ENCODE measurements around the gene KRABD2.
"Not testable (repeated sequence)": the region's sequence is repeated elsewhere in the genome, so short reads cannot be mapped to it uniquely, and the experiment has no call there.

KRABD2 gene

GRCh38 chr17:8360260-8360659 lies 16.2 kb downstream of the KRABD2 start:
- DNase-seq, result no peak

GRCh38 chr17:8359769-8360168 lies 16.7 kb downstream of the KRABD2 start:
- DNase-seq, result peak; percentile 81

- DNase-seq, result no peak
Measured at GRCh38 chr17:8357910-8358309, 18.6 kb downstream of the KRABD2 start.

DNA sequence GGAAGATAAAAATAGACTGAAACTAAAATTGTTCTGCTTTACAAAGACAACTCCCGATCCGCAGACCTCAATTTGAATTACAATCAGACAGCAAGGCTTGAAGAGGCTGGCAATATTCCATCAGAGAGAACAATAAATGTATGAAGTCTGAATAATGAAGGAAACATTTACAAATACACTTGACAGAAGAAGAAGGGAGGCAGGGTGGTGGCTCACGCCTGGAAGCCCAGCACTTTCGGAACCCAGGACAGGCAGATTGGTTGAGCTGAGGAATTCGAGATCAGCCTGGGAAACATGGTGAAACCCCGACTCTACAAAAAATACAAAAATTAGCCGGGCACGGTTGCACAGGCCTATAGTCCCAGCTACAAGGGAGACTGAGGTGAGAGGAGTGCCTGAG lies 22.3 kb downstream of the KRABD2 start:
- DNase-seq, result no peak

- DNase-seq, result no peak
Measured at GRCh38 chr17:8353736-8354135, 22.8 kb downstream of the KRABD2 start.

GRCh38 chr17:8350339-8350738 lies 26.2 kb downstream of the KRABD2 start:
- DNase-seq, result no peak

DNA sequence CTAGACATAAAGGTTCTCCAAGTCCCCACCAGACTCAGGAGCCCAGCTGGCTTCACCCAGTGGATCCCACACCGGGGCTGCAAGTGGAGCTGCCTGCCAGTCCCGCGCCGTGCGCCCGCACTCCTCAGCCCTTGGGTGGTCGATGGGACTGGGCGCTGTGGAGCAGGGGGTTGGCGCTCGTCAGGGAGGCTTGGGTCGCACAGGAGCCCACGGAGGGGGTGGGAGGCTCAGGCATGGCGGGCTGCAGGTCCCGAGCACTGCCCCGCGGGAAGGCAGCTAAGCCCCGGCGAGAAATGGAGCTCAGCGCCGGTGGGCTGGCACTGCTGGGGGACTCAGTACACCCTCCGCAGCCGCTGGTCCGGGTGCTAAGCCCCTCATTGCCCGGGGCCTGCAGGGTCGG lies 29.5 kb downstream of the KRABD2 start:
- DNase-seq, result not testable (repeated sequence)

GRCh38 chr17:8345951-8346665 lies 30.4 kb downstream of the KRABD2 start:
- DNase-seq, result no peak

GRCh38 chr17:8345052-8345690 lies 31.3 kb downstream of the KRABD2 start:
- no peak for DNase-seq

DNA sequence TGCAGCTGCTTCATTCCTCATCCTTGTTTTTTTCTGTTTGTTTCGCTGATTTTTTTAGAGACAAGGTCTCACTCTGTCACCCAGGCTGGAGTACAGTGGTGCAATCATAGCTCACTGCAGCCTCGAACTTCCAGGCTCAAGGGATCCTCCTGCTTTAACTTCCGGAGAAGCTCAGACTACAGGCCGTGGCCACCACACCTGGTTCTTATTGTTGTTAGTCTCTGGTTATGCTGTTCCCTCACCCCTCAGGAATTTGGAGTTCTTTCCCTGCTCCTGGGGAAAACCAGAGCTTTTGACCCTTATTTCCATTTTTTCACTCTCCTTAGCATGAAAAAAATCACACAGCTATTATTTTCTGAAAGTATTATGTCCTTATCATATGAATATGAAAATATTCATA lies 35.0 kb downstream of the KRABD2 start:
- peak; percentile 19 for DNase-seq

DNA sequence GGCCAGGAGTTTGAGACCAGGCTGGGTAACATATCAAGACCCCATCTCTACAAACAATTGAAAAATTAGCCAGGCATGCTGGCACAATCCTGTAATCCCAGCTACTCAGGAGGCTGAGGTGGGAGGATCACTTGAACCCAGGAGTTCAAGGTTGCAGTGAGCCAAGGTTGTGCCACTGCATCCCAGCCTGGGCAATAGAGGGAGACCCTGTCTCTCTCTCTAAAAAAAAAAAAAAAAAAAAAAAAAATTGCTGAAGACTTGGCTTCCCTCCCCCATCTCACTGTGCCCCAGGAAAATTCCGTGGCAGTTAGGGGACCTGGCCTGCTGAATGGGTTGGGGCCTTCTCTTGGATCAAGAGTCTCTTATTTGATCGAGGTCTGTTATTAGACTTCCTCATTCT lies 37.0 kb downstream of the KRABD2 start, which contains the start of gene ODF4:
TSS of gene ODF4 (plus strand) at position 301 of the 400 bp plus-strand sequence. CDS start 212 bp downstream, outside the sequence.
- no peak for DNase-seq

DNA sequence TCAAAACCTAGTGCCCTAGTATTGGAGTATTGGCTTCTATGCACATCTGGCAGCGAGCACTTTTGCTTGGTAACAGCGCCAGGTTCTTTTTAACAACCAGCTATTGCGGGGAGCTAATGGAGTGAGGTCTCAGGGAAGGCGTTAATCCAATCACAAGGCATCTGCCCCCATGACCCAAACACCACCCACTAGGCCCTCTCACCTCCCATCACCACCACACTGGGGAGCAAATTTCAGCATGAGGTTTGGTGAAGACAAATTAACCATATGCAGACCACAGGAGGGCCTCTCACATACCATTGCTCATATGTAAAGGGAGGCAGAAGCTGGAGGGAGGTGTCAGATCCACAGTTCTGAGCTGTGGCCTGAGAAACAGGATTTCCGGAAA lies 37.8 kb downstream of the KRABD2 start:
- peak; percentile 37 for DNase-seq

- no peak for DNase-seq
Measured at GRCh38 chr17:8337802-8338752, 38.4 kb downstream of the KRABD2 start.

- no peak for DNase-seq
Measured at GRCh38 chr17:8333281-8333680, 43.2 kb downstream of the KRABD2 start.

DNA sequence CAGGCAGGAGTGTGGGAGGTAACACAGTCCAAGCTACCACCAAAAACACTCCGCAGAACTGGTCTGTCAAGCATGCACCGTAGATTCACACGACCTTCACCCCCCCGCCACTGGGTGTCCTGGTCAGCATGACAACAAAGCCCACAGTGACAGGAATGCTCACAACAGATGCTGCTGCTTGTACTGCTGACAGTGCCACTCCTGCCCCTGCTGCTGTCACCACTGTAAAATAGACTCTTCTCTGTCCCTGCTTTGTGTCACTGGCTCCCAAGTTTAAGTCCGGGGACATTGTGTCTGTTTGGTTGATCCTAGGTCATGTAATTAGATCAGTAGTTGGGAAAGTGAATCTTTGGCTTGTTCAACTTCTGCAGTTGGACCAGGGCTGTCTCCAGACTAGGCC lies 43.8 kb downstream of the KRABD2 start:
- DNase-seq, result no peak

DNA sequence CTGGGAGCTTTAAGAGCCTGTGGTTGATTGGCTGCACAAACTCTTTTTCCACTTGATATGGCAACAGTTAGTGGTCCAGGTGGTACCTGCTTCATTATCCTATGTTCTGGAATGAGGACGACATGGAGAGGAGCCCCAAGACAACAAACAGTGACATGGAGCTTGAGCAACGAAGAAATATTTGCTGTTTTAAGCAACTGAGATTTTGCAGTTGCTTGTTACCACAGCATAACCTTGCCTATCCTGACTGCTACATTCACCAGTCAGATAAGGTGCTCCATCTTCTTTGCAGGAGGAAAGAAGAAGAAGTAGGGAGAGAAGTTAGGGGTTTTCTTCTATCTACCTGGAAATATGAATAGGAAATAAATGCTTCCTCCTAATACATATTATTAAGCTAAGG lies 44.4 kb downstream of the KRABD2 start:
- DNase-seq, result no peak

- no peak for DNase-seq
Measured at GRCh38 chr17:8327303-8327649, 49.2 kb downstream of the KRABD2 start.

Data from fibroblast of skin of scalp (primary cell).